ENCODE measurements around the gene PLCB4. TPM values are rescaled to one million over a fixed set of nuclear protein-coding genes. Genes with fewer than 3 reads are reported as not detected.

PLCB4 gene
- total RNA-seq, 1 donor from 2014 or later = 19.9 TPM

- DNase-seq (ENCODE audit: low read depth) = no peak
- no peak overlapping the region for H3K4me3 ChIP-seq (ENCODE audit: low read depth, low read length)
- no peaks in the 10 kb centered on the region for H3K27me3 ChIP-seq (ENCODE audit: control insufficient read depth, insufficient read depth, low read length)
- TF ChIP-seq, protein P1, sequence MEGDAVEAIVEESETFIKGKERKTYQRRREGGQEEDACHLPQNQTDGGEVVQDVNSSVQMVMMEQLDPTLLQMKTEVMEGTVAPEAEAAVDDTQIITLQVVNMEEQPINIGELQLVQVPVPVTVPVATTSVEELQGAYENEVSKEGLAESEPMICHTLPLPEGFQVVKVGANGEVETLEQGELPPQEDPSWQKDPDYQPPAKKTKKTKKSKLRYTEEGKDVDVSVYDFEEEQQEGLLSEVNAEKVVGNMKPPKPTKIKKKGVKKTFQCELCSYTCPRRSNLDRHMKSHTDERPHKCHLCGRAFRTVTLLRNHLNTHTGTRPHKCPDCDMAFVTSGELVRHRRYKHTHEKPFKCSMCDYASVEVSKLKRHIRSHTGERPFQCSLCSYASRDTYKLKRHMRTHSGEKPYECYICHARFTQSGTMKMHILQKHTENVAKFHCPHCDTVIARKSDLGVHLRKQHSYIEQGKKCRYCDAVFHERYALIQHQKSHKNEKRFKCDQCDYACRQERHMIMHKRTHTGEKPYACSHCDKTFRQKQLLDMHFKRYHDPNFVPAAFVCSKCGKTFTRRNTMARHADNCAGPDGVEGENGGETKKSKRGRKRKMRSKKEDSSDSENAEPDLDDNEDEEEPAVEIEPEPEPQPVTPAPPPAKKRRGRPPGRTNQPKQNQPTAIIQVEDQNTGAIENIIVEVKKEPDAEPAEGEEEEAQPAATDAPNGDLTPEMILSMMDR (IDR thresholded peaks at IDR 0.05; ENCODE audit: insufficient read depth, low read length, poor library complexity, severe bottlenecking) = no peak
- H3K36me3 ChIP-seq (ENCODE audit: control insufficient read depth, insufficient read depth, low read length) = peaks cover 4% of the 10 kb centered on the region
These were observed 333.3 kb downstream of the PLCB4 start for GRCh38 chr20:9402141-9402540.

DNA sequence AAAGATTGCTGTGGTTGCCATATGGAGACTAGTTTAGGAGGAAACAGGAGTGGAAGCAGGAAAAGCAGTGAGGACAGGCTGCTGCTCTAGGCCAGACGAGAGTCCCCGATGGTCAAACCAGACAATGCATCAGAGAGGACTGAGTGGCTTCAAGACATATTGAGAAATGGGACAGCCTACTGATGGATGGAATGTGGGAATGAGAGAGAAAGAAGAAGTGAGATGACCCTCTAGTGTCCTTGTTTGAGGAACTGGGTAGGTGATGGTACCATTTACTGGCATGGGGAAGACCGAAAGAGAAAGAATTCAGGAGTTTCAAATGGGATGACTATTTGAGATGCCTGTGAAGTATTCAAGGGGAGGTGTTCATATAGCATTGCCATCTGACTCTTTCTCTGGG, 333.7 kb downstream of the PLCB4 start:
- DNase-seq (ENCODE audit: low read depth) = no peak
- Histone ChIP-seq H3K36me3 (ENCODE audit: control insufficient read depth, insufficient read depth, low read length) (peaks cover 4% of the 10 kb centered on the region), H3K4me3 (ENCODE audit: low read depth, low read length) (no peak overlapping the region), H3K27me3 (ENCODE audit: control insufficient read depth, insufficient read depth, low read length) (no peaks in the 10 kb centered on the region)
- TF ChIP-seq, protein P1 (IDR thresholded peaks at IDR 0.05; ENCODE audit: insufficient read depth, low read length, poor library complexity, severe bottlenecking) = no peak

DNA sequence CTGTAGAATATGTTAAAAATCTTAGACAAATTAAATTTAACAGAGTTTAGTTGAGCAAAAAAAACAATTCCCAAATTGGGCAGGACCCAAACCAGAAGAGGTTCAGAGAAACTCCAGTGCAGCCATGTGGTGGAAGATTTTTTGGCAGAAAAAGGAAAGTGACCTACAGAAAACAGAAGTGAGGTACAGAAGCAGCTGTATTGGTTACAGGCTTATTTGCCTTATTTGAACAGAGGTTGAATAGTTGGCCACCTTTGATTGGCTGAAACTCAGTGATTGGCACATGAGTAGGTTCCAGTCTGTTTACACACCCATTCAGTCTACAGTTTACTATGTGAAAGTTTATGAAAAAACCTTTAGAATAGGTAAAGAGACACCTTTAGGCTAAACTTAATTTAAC, 334.6 kb downstream of the PLCB4 start:
- Histone ChIP-seq H3K36me3 (ENCODE audit: control insufficient read depth, insufficient read depth, low read length) (peaks cover 4% of the 10 kb centered on the region), H3K27me3 (ENCODE audit: control insufficient read depth, insufficient read depth, low read length) (no peaks in the 10 kb centered on the region), H3K4me3 (ENCODE audit: low read depth, low read length) (no peak overlapping the region)
- TF ChIP-seq, protein P1 (IDR thresholded peaks at IDR 0.05; ENCODE audit: insufficient read depth, low read length, poor library complexity, severe bottlenecking) = no peak
- DNase-seq (ENCODE audit: low read depth) = no peak

- DNase-seq (ENCODE audit: low read depth) = no peak
- TF ChIP-seq, protein P1 (IDR thresholded peaks at IDR 0.05; ENCODE audit: insufficient read depth, low read length, poor library complexity, severe bottlenecking) = peak; percentile 71
- H3K27me3 ChIP-seq (ENCODE audit: control insufficient read depth, insufficient read depth, low read length) = no peaks in the 10 kb centered on the region
- H3K36me3 ChIP-seq (ENCODE audit: control insufficient read depth, insufficient read depth, low read length) = peaks cover 1% of the 10 kb centered on the region
- no peak overlapping the region for H3K4me3 ChIP-seq (ENCODE audit: low read depth, low read length)
These were observed 339.0 kb downstream of the PLCB4 start for GRCh38 chr20:9407805-9408421.

DNA sequence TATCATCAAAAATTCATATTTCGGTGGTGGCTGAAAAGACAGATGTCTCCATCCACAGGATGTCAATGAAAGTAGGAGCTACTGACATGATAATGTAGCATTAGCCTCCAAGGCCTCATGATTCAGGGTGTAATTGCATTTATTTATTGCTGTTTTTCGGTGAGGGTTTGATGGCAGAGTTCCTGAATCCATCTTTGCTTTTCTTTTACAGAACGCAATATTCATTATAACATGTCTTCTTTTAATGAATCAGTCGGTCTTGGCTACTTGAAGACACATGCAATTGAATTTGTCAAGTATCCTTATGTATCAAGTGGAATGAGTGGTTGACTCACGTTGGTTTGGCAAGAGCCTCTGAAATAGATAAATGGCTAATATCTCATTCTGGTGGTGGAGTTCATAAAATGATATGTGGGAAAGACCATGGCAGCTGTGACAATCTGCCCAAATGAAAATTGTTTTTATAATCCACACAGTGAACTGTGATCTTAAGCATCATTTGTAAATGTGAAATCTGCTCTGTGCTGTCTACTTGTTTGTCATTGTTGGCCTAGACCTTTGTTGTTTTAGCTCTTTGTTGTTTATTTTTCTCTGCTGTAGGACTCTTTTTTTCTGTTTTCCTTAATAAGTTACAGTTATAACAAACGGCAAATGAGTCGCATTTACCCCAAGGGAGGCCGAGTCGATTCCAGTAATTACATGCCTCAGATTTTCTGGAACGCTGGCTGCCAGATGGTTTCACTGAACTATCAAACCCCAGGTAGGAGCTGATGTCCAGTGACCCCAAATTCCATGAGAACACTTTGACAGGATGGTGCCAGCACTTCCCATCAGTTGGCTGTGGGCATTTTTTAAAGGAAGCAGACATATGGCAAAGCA, 339.8 kb downstream of the PLCB4 start:
- H3K27me3 ChIP-seq (ENCODE audit: control insufficient read depth, insufficient read depth, low read length) = no peaks in the 10 kb centered on the region
- TF ChIP-seq, protein P1 (IDR thresholded peaks at IDR 0.05; ENCODE audit: insufficient read depth, low read length, poor library complexity, severe bottlenecking) = no peak
- H3K4me3 ChIP-seq (ENCODE audit: low read depth, low read length) = no peak overlapping the region
- peaks cover 3% of the 10 kb centered on the region for H3K36me3 ChIP-seq (ENCODE audit: control insufficient read depth, insufficient read depth, low read length)
- no peak for DNase-seq (ENCODE audit: low read depth)

All from kidney epithelial cell (primary cell).